H9 (cell line): ENCODE measurements around the gene TGFBR2. TPM values are rescaled to one million over a fixed set of nuclear protein-coding genes. Genes with fewer than 3 reads are reported as not detected.

Experiments
- DNase-seq: peaks from one replicate; pipeline ENCODE4 v3.0.0-alpha.2; 2017
- H2AFZ ChIP-seq: one replicate; pipeline ENCODE4 v1.6.1; 2013; ENCODE audit warnings: mild to moderate bottlenecking, low read length, control low read depth, moderate library complexity
- H2AK5ac ChIP-seq: 2 replicates; pipeline ENCODE4 v1.6.1; 2013; ENCODE audit warnings: low read length, control low read depth, mixed read lengths; ENCODE audit not compliant: insufficient read length
- H2BK120ac ChIP-seq: one replicate; pipeline ENCODE4 v1.6.1; 2013; ENCODE audit warnings: low read depth, mild to moderate bottlenecking, low read length, control low read depth, inconsistent platforms; ENCODE audit not compliant: poor library complexity, severe bottlenecking
- H2BK12ac ChIP-seq: 2 replicates; pipeline ENCODE4 v1.6.1; 2013; ENCODE audit warnings: low read length, control low read depth, mixed read lengths, low read depth; ENCODE audit not compliant: insufficient read length
- H2BK15ac ChIP-seq: 2 replicates; pipeline ENCODE4 v1.6.1; 2013; ENCODE audit warnings: low read depth, low read length, control low read depth
- H2BK20ac ChIP-seq: one replicate; pipeline ENCODE4 v1.6.1; 2013; ENCODE audit warnings: low read depth, mild to moderate bottlenecking, low read length, control low read depth, inconsistent platforms; ENCODE audit not compliant: poor library complexity, severe bottlenecking
- H2BK5ac ChIP-seq: 2 replicates; pipeline ENCODE4 v1.6.1; 2013; ENCODE audit warnings: low read length, control low read depth, mixed read lengths; ENCODE audit not compliant: insufficient read length
- H3K14ac ChIP-seq: 2 replicates; pipeline ENCODE4 v1.6.1; 2013; ENCODE audit warnings: low read length, control low read depth; ENCODE audit not compliant: insufficient read depth
- H3K18ac ChIP-seq: 2 replicates; pipeline ENCODE4 v1.6.1; 2013; ENCODE audit warnings: low read depth, mild to moderate bottlenecking, mixed read lengths, low read length, control low read depth; ENCODE audit not compliant: insufficient read length
- H3K23ac ChIP-seq: 2 replicates; pipeline ENCODE4 v1.6.1; 2013; ENCODE audit warnings: low read length, control low read depth, mixed read lengths, low read depth; ENCODE audit not compliant: insufficient read length
- H3K23me2 ChIP-seq: 2 replicates; pipeline ENCODE4 v1.6.1; 2013; ENCODE audit warnings: low read depth, mild to moderate bottlenecking, mixed read lengths, low read length, control low read depth; ENCODE audit not compliant: insufficient read length, poor library complexity, severe bottlenecking
- H3K27ac ChIP-seq: 2 replicates; pipeline ENCODE4 v1.5.1; 2013; ENCODE audit warnings: low read length, control low read depth, mixed read lengths, low read depth; ENCODE audit not compliant: insufficient read length
- H3K27me3 ChIP-seq: 2 replicates; pipeline ENCODE4 v1.6.1; 2013; ENCODE audit warnings: low read length, control low read depth, inconsistent platforms; ENCODE audit not compliant: insufficient read depth
- H3K4ac ChIP-seq: 2 replicates; pipeline ENCODE4 v1.6.1; 2013; ENCODE audit warnings: low read depth, mild to moderate bottlenecking, control low read depth, inconsistent platforms, low read length, moderate library complexity
- H3K4me1 ChIP-seq: 2 replicates; pipeline ENCODE4 v1.6.1; 2013; ENCODE audit warnings: low read length, control low read depth, inconsistent platforms; ENCODE audit not compliant: insufficient read depth
- H3K4me2 ChIP-seq: 2 replicates; pipeline ENCODE4 v1.6.1; 2013; ENCODE audit warnings: low read length, control low read depth, mixed read lengths; ENCODE audit not compliant: insufficient read length, insufficient read depth
- H3K56ac ChIP-seq: 2 replicates; pipeline ENCODE4 v1.6.1; 2013; ENCODE audit warnings: low read depth, mild to moderate bottlenecking, mixed read lengths, low read length, control low read depth; ENCODE audit not compliant: insufficient read length
- H3K79me1 ChIP-seq: 2 replicates; pipeline ENCODE4 v1.6.1; 2013; ENCODE audit warnings: low read depth, mild to moderate bottlenecking, moderate library complexity, low read length, control low read depth, inconsistent platforms; ENCODE audit not compliant: insufficient read depth, poor library complexity, severe bottlenecking
- H3K79me2 ChIP-seq: 2 replicates; pipeline ENCODE4 v1.6.1; 2013; ENCODE audit warnings: low read length, control low read depth, inconsistent platforms; ENCODE audit not compliant: insufficient read depth
- H3K9ac ChIP-seq: 2 replicates; pipeline ENCODE4 v1.6.1; 2013; ENCODE audit warnings: low read length, control low read depth, mixed read lengths; ENCODE audit not compliant: insufficient read length; ENCODE audit errors: extremely low read depth
- H3K9me3 ChIP-seq: one replicate; pipeline ENCODE4 v1.6.1; 2013; ENCODE audit warnings: low read depth, low read length, inconsistent platforms; ENCODE audit not compliant: control insufficient read depth
- H3T11ph ChIP-seq: one replicate; pipeline ENCODE4 v1.6.1; 2013; ENCODE audit warnings: mild to moderate bottlenecking, low read length, control low read depth, inconsistent platforms
- H4K20me1 ChIP-seq: one replicate; pipeline ENCODE4 v1.6.1; 2013; ENCODE audit not compliant: control insufficient read depth, insufficient read length, insufficient read depth
- H4K5ac ChIP-seq: 2 replicates; pipeline ENCODE4 v1.6.1; 2013; ENCODE audit warnings: low read depth, mild to moderate bottlenecking, mixed read lengths, low read length, control low read depth; ENCODE audit not compliant: insufficient read length
- H4K8ac ChIP-seq: replicated peaks from 2 replicates; pipeline ENCODE4 v1.6.1; 2013; ENCODE audit warnings: low read length, control low read depth, mixed read lengths, low read depth; ENCODE audit not compliant: insufficient read length
- H4K91ac ChIP-seq: 2 replicates; pipeline ENCODE4 v1.6.1; 2013; ENCODE audit warnings: low read depth, mild to moderate bottlenecking, moderate library complexity, mixed read lengths, low read length, control low read depth; ENCODE audit not compliant: insufficient read length
- H3K27ac Mint-ChIP-seq, 3 experiments: 2 replicates in 2 of 3; 3 replicates in 1 of 3; pipeline ENCODE4 v1.8.0; 2020 to 2021; ENCODE audit warnings: mixed read lengths in 3 of 3, mild to moderate bottlenecking in 1 of 3, moderate library complexity in 1 of 3
- H3K27me3 Mint-ChIP-seq: 2 replicates; pipeline ENCODE4 v1.8.0; 2021; ENCODE audit warnings: low read depth, mild to moderate bottlenecking, moderate library complexity, mixed read lengths
- H3K36me3 Mint-ChIP-seq, 3 experiments: 2 replicates in 2 of 3; 3 replicates in 1 of 3; pipeline ENCODE4 v1.8.0; 2020 to 2021; ENCODE audit warnings: low read depth in 3 of 3, mixed read lengths in 3 of 3; ENCODE audit not compliant: insufficient read depth in 1 of 3
- H3K4me1 Mint-ChIP-seq, 2 experiments: 2 replicates each; pipeline ENCODE4 v1.8.0; 2020; ENCODE audit warnings: mixed read lengths in 2 of 2
- H3K4me3 Mint-ChIP-seq, 2 experiments: 2 replicates in 1 of 2; 3 replicates in 1 of 2; pipeline ENCODE4 v1.8.0; 2020 to 2021; ENCODE audit warnings: mild to moderate bottlenecking in 2 of 2, mixed read lengths in 2 of 2, moderate library complexity in 1 of 2
- H3K9me3 Mint-ChIP-seq, 2 experiments: 2 replicates in 1 of 2; 3 replicates in 1 of 2; pipeline ENCODE4 v1.8.0; 2020; ENCODE audit warnings: mild to moderate bottlenecking in 2 of 2, mixed read lengths in 2 of 2, moderate library complexity in 1 of 2
- WGBS: extraction: QIAGEN DNeasy Blood & Tissue Kit; methylation state at CpG from one replicate; pipeline ENCODE4 v1.1.7; 2013; ENCODE audit warnings: missing lambda C conversion rate, low lambda C conversion rate, mixed read lengths; ENCODE audit not compliant: insufficient read length; ENCODE audit errors: extremely low coverage; 5-methylcytosine and 5-hydroxymethylcytosine counted together
- total RNA-seq: library from RNA; stranded (reverse); gene quantifications from 2 replicates; pipeline ENCODE4 v1.2.1, GENCODE V29; 2021
- TF ChIP-seq, protein P1 (sequence below): fragments of 200-600 bp; sonication (generic); conservative IDR thresholded peaks from 3 replicates; pipeline ENCODE4 v1.8.0; 2021; ENCODE audit warnings: antibody characterized with exemption, mild to moderate bottlenecking

The TGFBR2 gene
- total RNA-seq, 1 experiment from 2014 or later, result 10.6 TPM

DNA sequence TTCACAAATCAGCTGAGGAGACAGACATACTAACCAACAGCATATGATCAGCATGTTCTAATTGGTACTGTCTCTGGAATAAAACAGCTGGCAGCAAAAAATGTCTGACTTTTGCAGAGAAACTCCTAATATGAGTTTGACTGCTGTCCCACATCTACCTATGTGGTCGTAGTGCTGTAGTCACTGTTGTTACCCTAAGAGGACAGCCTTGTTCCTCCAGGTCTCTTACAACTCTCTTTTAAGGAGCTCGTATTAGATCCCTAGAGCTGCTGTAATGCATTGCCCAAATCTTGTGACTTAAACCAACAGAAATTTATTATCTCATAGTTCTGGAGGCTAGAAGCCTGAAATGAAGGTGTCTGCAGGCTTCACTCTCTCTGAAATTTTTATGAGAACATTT lies 92.1 kb downstream of the TGFBR2 start:
- no peak overlapping the region for H3K27ac ChIP-seq
- no peak overlapping the region for H3K4me2 ChIP-seq
- H3K23me2 ChIP-seq, result no peaks in the 10 kb centered on the region
- peaks cover 10% of the 10 kb centered on the region for H3K9me3 ChIP-seq
- H3T11ph ChIP-seq, result no peak overlapping the region
- H3K4me1 Mint-ChIP-seq, result peaks cover 33 to 43% of the 10 kb centered on the region in 2 experiments
- no peak overlapping the region for H2BK12ac ChIP-seq
- H3K79me2 ChIP-seq, result no peaks in the 10 kb centered on the region
- peaks cover 20 to 28% of the 10 kb centered on the region in 2 experiments for H3K9me3 Mint-ChIP-seq
- no peak overlapping the region for H2BK20ac ChIP-seq
- no peaks in the 10 kb centered on the region for H3K27me3 Mint-ChIP-seq
- H3K56ac ChIP-seq, result no peak overlapping the region
- no peak overlapping the region for H3K14ac ChIP-seq
- H3K36me3 Mint-ChIP-seq, result peaks cover 27 to 32% (median 28%) of the 10 kb centered on the region in 3 experiments
- WGBS, result no CpG with 5 or more reads among the region's 2 CpGs
- no peak overlapping the region for H3K9ac ChIP-seq
- H4K91ac ChIP-seq, result no peak overlapping the region
- no peak overlapping the region for H2BK120ac ChIP-seq
- no peaks in the 10 kb centered on the region for H3K27me3 ChIP-seq
- H3K4me1 ChIP-seq, result peaks cover 6% of the 10 kb centered on the region; the same call in 1 of the 2 replicates
- TF ChIP-seq, protein P1, sequence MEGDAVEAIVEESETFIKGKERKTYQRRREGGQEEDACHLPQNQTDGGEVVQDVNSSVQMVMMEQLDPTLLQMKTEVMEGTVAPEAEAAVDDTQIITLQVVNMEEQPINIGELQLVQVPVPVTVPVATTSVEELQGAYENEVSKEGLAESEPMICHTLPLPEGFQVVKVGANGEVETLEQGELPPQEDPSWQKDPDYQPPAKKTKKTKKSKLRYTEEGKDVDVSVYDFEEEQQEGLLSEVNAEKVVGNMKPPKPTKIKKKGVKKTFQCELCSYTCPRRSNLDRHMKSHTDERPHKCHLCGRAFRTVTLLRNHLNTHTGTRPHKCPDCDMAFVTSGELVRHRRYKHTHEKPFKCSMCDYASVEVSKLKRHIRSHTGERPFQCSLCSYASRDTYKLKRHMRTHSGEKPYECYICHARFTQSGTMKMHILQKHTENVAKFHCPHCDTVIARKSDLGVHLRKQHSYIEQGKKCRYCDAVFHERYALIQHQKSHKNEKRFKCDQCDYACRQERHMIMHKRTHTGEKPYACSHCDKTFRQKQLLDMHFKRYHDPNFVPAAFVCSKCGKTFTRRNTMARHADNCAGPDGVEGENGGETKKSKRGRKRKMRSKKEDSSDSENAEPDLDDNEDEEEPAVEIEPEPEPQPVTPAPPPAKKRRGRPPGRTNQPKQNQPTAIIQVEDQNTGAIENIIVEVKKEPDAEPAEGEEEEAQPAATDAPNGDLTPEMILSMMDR, result no peak
- H3K4ac ChIP-seq, result no peak overlapping the region
- no peak overlapping the region for H2AK5ac ChIP-seq
- no peak for DNase-seq
- no peak overlapping the region for H3K27ac Mint-ChIP-seq
- no peak overlapping the region for H3K18ac ChIP-seq
- H4K5ac ChIP-seq, result no peak overlapping the region
- H3K79me1 ChIP-seq, result no peaks in the 10 kb centered on the region
- no peak overlapping the region for H2BK5ac ChIP-seq
- no peak overlapping the region for H2BK15ac ChIP-seq
- no peak overlapping the region for H3K4me3 Mint-ChIP-seq
- no peak overlapping the region for H3K23ac ChIP-seq
- no peak overlapping the region for H2AFZ ChIP-seq
- H4K20me1 ChIP-seq, result no peaks in the 10 kb centered on the region
- no peak overlapping the region for H4K8ac ChIP-seq
